ENCODE measurements around the gene TMEM131.
"Not testable (repeated sequence)": the region's sequence is repeated elsewhere in the genome, so short reads cannot be mapped to it uniquely, and the experiment has no call there.

The TMEM131 gene

DNA sequence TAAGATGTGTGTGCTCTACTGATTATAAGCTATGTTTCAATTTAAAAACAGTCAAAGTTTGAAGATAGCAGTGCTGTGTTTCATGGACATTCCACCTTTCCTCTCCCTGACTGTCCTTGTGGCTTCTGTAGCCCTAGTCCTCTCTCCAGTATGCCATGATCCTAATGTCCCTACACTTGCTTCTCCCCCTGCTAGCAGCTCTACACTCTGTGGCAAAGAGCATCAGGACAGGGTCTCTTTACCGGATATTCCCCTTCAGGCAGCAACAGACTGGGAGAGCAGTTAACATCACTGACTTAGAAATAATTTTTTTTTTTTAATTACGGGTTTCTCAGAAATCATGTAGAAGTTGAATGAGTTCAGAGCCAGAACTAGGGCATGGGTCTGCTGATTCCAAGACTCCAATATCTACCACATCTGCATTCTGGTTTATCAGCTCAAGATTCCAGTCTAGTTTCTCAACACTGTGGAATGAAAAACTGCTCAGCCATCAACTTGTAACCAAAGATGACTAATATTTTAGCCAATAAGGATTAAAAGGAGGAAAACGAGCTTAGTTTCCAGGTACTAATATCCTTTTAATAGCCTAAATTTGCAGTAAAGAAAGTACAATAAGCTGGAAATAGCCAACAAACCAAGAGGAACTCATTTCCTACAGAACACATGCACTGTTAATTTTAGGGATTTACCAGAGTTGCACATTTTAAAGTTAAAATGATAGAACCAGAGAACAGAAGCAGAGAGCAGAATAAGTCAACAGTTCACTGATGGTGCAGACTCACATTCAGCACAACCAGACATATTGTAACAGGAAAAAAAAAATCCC is 45.2 kb downstream of the TMEM131 start:
- no peak for DNase-seq

DNA sequence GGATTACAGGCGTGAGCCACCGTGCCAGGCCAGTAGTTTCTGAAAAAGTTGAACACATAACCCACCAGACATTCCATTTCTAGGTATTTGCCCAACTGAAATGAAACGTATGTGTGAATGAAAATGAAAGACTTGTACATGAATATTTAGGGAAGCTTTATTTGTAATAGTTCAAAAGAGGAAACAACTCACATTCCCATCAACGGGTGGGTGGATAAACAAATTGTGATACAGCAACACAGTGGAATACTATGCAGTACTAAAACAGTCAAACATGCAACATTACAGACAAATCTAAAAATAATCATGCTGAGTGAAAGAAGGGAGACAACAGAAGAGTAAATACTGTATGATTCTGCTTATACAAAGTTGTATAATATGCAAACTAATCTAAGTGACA is 46.8 kb downstream of the TMEM131 start:
- DNase-seq, result peak; percentile 36

DNA sequence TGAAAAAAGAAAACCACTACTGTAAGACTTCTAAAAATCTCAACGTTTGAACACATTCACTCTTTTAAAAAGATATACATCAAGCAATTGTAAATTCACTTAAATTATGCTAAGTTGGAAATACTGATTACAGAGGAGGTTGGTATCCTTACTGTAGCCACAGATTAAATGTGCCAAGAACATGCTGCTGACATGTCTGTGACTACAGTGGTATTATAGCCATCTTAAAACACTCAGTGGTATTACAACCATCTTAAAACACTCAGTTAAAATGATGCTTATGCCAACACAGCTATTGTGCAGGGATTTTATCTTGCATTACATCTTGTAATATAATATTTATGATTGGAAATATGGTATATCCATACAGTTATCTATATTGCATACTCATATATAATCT is 50.0 kb downstream of the TMEM131 start:
- no peak for DNase-seq

DNA sequence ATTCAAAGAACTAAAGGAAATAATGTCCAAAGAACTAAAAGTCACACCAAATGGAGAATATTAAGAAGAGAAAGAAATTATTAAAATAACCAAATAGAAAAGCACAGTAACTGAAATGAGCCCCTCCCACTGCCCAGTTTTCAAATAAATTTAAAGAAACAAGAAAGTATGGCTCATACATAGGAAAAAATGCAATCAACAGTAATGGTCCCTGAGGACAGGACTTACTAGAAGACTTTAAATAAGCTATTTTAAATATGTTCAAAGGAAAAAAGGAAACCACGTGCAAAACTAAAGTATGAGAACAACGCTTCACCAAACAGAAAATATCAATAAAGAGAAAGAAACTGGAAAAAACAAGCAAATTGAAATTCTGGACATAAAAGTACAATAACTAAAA is 58.9 kb downstream of the TMEM131 start:
- no peak for DNase-seq

DNA sequence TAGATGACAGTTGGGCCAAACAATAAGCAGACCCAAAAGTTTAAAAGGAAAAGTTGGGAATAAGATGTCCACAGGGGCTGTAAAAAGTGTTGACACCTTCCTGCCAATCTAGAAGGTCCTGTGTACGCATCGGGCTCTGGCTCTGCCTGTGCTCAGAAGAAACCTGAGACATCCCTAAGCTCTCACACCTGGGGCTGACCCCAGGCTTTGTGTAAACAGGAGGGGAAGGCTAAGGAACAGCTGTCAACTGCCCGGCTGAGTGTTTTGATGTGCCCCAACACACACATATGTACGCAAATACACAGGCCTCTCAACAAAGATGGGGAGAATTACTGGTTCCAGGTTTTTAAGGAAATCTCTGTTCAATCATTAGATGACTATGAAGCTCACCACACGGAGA is 59.5 kb downstream of the TMEM131 start:
- no peak for DNase-seq

DNA sequence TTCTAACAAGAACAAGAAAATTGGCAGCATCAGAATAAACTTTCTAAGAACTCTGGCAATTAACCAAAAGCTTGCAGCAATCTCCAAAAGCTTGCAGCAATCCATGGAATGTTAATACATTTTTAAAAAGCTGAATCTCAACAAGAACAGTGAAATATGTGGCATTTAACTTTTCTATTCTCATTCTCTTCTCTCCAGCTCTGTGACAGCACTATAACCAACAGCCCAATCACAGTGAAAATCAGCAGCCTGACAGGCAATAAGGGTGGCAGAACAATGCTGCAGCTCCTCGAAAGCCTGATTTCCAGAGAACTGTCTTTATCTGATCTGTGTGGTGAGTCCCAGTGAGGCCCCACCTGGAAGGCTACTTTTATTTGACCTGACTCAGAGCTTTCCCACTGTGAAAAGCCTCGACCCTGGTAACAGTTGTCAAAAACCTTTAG is 60.0 kb downstream of the TMEM131 start:
- no peak for DNase-seq

DNA sequence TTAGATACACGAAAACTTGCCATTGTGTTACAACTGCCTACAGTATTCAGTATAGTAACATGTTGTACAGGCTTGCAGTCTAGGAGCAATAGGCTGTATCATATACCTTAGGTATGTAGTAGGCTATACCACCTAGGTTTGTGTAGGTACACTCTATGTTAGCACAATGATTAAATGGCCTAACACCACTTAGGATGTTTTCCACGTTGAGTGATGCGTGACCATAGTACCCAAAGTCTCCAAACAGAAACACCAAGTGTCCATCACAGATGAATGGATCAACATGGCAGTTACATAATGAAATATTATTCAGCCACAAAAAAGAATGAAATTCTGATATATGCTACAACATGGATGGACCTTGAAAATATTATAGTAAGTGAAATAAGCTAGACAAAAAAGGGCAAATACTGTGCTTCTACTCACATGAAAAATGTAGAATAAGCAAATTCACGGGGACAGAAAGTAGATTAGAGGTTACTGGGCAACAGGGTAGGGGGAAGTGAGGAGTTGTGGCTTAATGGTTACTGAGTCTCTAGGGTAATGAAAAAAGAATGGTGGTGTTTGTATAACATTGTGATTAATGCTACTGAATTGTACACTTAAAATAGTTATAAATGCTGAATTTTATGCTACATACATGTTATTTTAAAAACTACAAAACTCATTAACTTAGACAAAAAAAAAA is 62.6 kb downstream of the TMEM131 start:
- DNase-seq, result peak; percentile 74

DNA sequence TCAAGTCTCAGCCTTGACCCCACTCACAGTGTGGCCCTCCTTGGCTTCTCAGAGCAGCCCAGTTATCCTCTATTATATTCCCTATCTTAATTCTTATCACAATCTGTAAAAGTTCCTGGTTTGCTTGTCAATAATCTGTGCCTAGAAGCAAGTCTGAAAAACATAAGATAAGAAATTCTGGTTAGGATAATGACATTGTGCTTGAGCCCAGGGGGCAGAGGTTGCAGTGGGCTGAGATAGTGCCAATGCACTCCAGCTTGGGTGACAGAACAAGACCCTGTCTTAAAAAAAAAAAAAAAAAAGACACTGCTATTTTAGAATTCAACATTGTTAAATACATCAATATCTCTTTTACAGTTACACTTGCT is 63.9 kb downstream of the TMEM131 start:
- DNase-seq, result no peak

DNA sequence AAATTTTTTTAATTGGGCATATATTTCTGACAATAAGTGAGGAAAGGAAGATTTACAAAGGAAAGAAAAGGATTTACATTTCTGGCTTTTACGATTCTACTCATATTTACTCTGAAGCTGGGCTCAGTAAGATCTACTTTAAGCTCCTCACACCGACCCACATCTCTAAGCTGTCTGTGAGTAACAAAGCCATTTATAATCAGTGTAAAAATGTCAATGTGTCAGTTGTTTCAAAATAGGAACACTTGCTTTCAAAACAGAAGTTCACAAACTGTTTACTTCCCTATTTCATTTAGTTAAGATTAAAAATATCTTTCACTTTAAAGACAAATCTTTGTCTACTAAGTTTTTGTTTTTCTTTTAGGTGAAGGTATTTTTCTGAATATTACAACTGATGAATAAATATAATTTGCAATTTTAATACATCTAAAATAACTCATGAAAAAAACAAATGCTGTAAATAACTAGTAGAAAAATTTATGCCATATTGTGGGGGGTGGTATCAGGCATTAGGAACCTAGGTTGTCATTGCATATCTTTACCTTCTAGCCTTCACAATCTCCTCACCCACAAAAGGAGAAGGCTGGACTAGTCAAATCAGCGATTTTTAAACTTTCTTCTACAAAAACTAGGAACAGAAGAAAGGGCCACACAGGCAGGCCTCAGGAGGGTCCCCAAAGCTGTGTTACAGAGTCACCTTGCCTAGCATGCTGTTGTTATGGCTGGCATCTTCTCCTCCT is 64.5 kb downstream of the TMEM131 start:
- peak; percentile 84 for DNase-seq

DNA sequence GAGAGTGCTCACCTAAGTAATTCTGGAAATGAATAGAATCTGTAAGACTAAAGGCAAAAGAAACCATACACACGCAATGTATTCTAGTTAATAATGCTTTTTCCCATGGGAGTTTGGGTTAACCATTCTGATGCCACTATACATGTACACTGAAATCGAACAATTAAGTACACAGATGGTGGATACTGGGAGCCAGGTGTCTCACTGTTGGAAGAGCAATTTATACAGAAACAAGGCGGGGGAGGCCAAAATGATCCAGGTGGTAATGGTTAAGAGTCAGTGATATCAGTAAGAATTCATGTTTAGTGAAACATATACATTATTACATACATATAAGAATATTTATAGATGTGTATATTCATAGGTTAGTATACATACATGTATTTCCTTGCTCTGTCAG is 67.2 kb downstream of the TMEM131 start:
- no peak for DNase-seq

DNA sequence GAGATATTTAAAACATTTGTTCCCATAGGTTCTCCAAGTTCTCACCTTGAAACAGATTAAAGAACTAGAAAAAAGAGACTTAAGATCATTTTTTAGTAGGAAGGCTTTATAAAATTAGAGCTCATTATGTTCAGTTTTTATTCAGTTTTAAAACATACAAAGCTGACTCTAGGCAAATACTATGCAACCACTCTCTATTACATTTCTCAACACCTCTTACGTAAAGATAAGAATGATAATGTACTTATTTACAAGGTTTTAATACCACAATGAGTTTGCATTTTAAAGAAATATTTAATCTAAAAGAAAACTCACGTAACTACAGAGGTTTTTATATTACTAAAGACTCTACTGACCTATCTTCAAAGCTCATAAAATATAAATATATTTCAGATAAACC is 68.8 kb downstream of the TMEM131 start:
- DNase-seq, result no peak

DNA sequence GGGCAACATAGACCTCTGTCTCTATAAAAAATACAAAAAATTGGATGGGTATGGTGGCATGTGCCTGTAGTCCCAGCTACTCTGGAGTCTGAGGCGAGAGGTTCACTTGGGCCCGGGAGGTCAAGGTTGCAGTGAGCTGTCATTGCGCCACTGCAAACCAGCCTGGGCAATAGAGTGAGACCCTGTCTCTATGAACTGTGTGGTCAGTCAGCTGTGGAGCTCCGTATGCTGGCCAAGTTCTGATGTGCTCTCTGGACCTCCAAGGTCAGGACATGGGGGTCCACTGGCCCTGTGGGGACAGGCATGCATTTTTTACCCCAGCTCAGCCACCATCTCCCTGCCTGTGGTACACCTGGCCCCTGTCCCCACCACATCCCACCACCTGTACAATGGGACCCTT is 71.6 kb downstream of the TMEM131 start:
- DNase-seq, result no peak

DNA sequence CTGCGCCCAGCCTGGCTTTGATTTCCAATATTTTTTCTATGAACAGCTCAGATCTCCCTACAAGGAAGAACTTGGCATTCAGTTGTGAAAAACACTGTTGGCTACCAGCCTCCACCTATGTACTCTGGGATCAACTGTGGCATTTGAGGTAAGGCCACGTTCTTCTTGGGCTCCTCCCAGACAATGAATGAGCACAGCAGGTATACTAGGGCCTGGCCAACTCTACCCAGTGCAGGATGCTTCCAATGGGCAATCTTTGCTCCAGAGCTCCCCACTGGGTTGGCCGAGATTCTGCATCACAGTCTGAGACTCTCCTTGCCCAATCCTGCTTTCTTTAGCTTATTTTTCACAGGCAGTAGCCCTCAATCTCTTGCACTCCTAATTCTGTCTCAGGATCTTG is 75.9 kb downstream of the TMEM131 start:
- DNase-seq, result no peak

DNA sequence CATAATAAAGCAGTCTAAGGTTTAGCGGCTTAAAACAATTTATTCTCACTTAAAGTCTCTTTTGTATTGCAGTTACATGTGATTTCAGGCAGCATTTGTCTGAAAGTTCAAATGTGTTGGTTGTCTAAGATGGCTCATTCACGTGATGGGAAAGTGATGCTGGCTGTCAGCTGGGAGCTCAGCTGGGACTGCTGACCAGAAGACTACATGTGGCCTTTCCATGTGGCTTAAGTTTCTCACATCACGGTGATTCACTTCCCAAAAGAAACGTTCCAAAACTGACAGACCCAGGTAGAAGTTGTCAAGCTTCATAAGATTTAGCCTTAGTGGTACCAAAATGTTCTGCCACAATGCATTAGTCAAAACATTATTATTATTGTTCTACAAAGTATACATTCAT is 76.9 kb downstream of the TMEM131 start:
- DNase-seq, result no peak

DNA sequence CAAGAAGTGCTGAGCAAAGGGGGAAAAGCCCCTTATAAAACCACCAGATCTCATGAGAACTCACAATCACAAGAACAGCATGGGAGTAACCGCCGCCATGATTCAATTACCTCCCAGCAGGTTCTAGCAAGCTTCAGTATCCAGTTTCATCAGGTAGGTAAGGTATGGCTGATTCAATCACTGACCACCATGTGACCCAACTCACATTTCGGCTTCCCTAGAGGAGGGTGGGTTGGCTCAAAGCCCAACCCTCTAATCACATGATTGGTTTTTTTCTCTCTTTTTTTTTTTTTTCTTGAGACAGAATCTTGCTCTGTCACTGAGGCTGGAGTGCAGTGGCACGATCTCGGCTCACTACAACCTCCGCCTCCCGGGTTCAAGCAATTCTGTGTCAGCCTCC is 78.1 kb downstream of the TMEM131 start:
- DNase-seq, result not testable (repeated sequence)

DNA sequence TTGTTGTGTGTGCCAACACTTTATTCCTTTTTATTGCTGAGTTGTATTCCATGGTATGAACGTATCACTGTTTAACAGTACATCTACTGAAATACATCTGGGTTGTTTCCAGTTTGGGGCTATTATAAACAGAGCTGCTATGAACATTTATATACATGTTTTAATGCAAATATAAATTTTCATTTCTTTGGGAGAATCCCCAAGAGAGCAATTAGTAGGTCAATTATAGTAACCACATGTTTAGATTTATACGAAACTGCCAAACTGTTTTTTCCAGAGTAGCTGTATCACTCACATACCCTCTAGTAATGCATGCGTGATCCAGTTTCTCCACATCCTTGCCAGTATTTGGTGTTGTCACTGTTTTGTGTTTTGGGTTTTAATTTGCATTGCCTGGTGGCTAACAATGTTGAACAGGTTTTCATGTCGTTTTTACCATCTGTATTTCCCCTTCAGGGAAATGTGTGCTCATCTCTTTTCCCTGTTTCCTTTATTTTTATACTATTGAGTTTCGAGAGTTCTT is 81.0 kb downstream of the TMEM131 start:
- no peak for DNase-seq

DNA sequence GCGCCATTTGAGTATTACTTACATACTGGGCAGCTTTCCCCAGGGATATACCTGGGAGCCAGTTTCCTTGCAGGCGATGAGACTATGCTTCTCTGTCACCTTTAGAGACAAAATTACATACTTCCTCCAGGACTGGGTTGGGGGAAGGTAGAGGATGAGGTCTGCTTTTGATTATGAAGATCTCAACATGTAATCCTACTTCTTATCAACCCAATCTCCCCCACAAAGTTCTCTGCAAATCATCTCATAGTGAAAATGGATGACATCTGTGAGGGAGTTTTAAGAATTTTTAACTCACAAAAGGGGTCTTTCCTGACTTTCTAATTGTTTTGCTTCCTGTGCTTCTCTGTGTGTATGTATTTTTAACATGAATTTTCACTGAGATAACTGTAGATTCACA is 81.9 kb downstream of the TMEM131 start:
- DNase-seq, result no peak

DNA sequence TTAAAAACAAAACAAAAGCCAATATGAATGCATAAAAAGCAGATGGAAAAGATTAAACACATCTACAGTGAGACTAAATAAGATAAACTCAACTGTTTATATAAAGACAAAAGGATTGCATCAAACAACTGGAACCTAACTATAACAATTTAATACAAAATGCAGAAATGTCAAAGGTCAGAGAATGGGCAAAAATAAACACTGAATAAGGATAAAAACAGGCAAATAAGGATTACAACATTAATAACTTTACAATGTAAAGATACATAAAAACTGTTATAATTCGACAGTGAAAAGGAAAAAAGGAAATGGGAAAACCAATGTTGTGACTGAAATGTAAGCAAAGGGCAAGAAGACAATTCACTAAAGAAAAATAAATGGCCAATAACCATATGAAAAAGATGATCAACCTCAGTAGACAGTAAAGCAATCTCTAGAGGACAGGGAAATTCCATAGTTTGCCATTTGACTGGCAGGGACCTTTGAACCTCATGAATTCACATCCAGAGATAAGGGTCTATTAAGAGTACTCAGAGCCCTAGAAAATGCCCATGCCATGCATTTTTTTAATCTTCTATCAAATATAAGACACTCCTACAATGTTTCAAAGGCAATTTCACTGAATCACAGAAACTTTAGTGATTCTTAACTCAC is 83.7 kb downstream of the TMEM131 start:
- no peak for DNase-seq

DNA sequence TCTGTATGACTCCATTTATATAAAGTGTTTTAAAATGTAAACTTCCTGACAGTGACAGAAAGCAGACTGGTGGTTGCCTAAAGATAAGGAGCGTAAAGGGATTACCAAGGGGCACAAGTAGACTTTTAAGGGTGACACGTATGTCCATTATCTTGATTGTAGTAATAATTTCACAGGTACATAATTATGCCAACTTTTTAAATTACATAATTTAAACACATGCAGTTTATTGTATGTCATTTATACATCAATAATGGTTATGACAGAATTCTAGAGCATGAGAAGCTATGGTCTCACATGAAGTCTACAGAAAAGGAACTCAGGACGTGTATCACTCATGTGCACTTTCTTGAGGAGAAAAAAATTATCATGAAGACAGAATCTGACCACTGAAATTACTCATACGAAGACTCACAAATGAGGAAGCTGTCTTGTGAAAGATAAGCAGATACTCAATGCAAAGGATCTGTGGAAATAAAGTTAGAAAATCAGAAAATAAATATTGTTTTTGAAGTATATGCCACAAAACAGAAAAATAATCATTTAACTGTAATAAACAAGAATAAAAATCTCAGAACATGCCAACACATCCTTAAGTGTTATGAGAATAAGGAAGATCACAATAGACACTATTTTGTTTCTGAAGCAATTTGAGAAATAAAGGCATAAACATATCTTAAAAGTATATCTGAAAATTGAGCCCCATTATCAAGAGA is 84.4 kb downstream of the TMEM131 start:
- DNase-seq, result peak; percentile 95

DNA sequence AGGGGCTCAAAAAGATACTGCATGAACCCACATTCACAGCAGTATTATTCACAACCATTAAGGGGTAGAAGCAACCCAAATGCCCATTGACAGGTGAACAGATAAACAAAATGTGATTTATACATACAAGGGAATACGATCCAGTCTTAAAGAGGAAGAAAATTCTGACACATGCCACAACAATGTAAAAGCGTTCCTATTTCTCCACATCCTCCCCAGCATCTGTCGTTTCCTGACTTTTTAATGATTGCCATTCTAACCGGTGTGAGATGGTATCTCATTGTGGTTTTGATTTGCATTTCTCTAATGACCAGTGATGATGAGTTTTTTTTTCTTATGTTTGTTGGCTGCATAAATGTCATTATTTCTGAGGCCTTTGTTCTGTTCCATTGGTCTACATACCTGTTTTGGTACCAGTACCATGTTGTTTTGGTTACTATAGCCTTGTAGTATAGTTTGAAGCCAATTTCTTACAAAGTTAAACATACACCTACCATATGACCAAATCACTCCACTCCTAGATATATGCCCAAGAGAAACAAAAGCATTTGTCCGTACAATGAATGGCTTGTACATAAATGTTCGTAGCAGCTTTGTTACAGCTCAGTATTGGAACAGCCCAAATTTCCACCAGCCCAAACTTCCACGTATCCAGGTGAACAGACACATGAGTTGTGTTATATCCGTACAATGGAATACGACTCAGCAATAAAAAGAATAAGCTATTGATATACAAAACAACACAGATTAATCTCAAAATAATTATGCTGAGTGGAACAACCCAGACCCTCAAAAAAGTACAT is 85.1 kb downstream of the TMEM131 start:
- peak; percentile 21 for DNase-seq

DNA sequence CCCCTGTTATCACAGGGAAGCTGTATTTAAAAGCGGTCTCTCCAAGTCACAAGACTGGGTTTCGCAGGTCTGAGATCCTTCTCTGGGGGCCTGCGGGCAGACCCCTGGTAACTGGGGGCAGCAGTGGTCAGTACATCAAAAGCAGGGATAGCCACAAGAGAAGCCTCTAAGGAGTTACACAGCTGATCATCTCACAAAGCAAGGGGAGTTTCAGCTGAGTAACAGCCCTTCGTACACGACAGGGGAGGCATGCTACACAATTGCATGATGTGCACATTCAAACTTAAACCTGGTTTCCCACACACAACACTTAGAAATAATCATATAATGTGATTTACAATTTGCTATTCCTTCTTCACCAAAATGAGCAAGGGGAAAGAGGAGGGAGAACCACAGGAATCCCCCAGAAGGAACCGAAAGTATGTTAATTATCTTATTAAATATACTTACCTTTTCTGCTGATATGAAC is 87.5 kb downstream of the TMEM131 start:
- no peak for DNase-seq
